Germinal center (tissue), 1 donor: Measurements from ENCODE around the gene HOXB5.

Source experiments
- DNase-seq: peaks from one replicate; pipeline ENCODE4 v3.0.0; 2012; ENCODE audit warnings: mixed read lengths, low spot score

The HOXB5 gene

GRCh38 chr17:48629411-48629759 lies 35.8 kb upstream of the HOXB5 start:
- DNase-seq, result no peak

GRCh38 chr17:48628649-48629410 lies 35.3 kb upstream of the HOXB5 start:
- no peak for DNase-seq

GRCh38 chr17:48627623-48628521 lies 34.3 kb upstream of the HOXB5 start:
- DNase-seq, result no peak

GRCh38 chr17:48627118-48627597 lies 33.6 kb upstream of the HOXB5 start:
- DNase-seq, result no peak

- no peak for DNase-seq
These were observed 32.9 kb upstream of the HOXB5 start, which contains the start of gene HOXB9 for GRCh38 chr17:48626245-48627117. Gene HOXB9, minus strand, starts transcription at chr17:48626358. Its CDS starts 89 bp downstream, at chr17:48626269.

- DNase-seq, result peak; percentile 58
These were observed 32.1 kb upstream of the HOXB5 start for GRCh38 chr17:48625495-48626244.

- DNase-seq, result no peak
These were observed 31.2 kb upstream of the HOXB5 start for GRCh38 chr17:48624544-48625494.

- DNase-seq, result no peak
These were observed 30.5 kb upstream of the HOXB5 start for GRCh38 chr17:48624118-48624517.

GRCh38 chr17:48623583-48623982 lies 30.0 kb upstream of the HOXB5 start:
- no peak for DNase-seq

- no peak for DNase-seq
These were observed 29.3 kb upstream of the HOXB5 start for GRCh38 chr17:48622857-48623256.

- no peak for DNase-seq
These were observed 28.1 kb upstream of the HOXB5 start for GRCh38 chr17:48621410-48622392.

- DNase-seq, result no peak
These were observed 27.0 kb upstream of the HOXB5 start for GRCh38 chr17:48620461-48621139.

- no peak for DNase-seq
These were observed 26.4 kb upstream of the HOXB5 start for GRCh38 chr17:48619826-48620449.

- DNase-seq, result peak; percentile 88
These were observed 24.8 kb upstream of the HOXB5 start for GRCh38 chr17:48618256-48618896.

GRCh38 chr17:48617471-48618255 lies 24.1 kb upstream of the HOXB5 start:
- DNase-seq, result no peak

- DNase-seq, result no peak
These were observed 23.3 kb upstream of the HOXB5 start for GRCh38 chr17:48616717-48617470.
